GM12878 (cell line): Measurements from ENCODE around the gene EIF4EBP2. TPM values are rescaled to one million over a fixed set of nuclear protein-coding genes. Genes with fewer than 3 reads are reported as not detected.
A peak's percentile ranks its signal among the peaks of the same experiment; 100 is the strongest.

Experiments used
- ATF2 ChIP-seq: IDR thresholded peaks from 2 replicates; pipeline ENCODE4 v1.6.1; 2012; ENCODE audit warnings: low read length, inconsistent platforms
- CHD1 ChIP-seq: IDR thresholded peaks from 2 replicates; pipeline ENCODE4 v1.6.1; 2012; ENCODE audit warnings: low read depth, low read length, improper control_type of control experiment
- E2F8 ChIP-seq: fragments of 450-650 bp; IDR thresholded peaks from 2 replicates; pipeline ENCODE4 v1.6.1; 2018; ENCODE audit warnings: mild to moderate bottlenecking, low read depth, moderate library complexity; ENCODE audit not compliant: partially characterized antibody
- EP300 ChIP-seq, 2 experiments: fragments of 150-350 bp in 1 of 2; IDR thresholded peaks; 2 replicates each; pipeline ENCODE4 v1.6.1; 2011 to 2012; ENCODE audit warnings: low read depth in 2 of 2, low read length in 2 of 2, borderline replicate concordance in 1 of 2, improper control_type of control experiment in 1 of 2, inconsistent platforms in 1 of 2; ENCODE audit not compliant: control insufficient read depth in 1 of 2
- HDAC2 ChIP-seq: fragments of 200-600 bp; sonication (generic); IDR thresholded peaks from 2 replicates; pipeline ENCODE4 v1.6.1; 2017
- NKRF ChIP-seq: fragments of 450-650 bp; conservative IDR thresholded peaks from 2 replicates; pipeline ENCODE4 v1.6.1; 2017; ENCODE audit warnings: mild to moderate bottlenecking, moderate library complexity
- NRF1 ChIP-seq: conservative IDR thresholded peaks from 2 replicates; pipeline ENCODE4 v1.6.1; 2011; ENCODE audit warnings: mild to moderate bottlenecking, low read depth, low read length, improper control_type of control experiment
- SMAD1 ChIP-seq: fragments of 450-650 bp; IDR thresholded peaks from 2 replicates; pipeline ENCODE4 v1.6.1; 2018; ENCODE audit warnings: mild to moderate bottlenecking, low read depth; ENCODE audit not compliant: partially characterized antibody
- SMC3 ChIP-seq: IDR thresholded peaks from 2 replicates; pipeline ENCODE4 v1.6.1; 2011; ENCODE audit warnings: low read length, improper control_type of control experiment, borderline replicate concordance
- SREBF2 ChIP-seq: IDR thresholded peaks from 2 replicates; pipeline ENCODE4 v1.6.1; 2012; ENCODE audit warnings: mild to moderate bottlenecking, low read length
- TCF7 ChIP-seq: IDR thresholded peaks from 2 replicates; pipeline ENCODE4 v1.6.1; 2014; ENCODE audit warnings: antibody characterized with exemption, borderline replicate concordance
- ZBTB40 ChIP-seq: fragments of 450-650 bp; IDR thresholded peaks from 2 replicates; pipeline ENCODE4 v1.6.1; 2016; ENCODE audit warnings: mild to moderate bottlenecking, moderate library complexity, borderline replicate concordance
- ZNF687 ChIP-seq: fragments of 450-650 bp; IDR thresholded peaks from 2 replicates; pipeline ENCODE4 v1.6.1; 2017; ENCODE audit warnings: mild to moderate bottlenecking, moderate library complexity
- polyA plus RNA-seq, 11 experiments: library from polyadenylated mRNA; depleted of rRNA in 4 of 11; unstranded in 6 of 11; stranded (reverse) in 5 of 11; fragments of >200 nt; fragmentation: Nextera tagmentation in 4 of 11; fragmentation: Illumina TruSeq in 1 of 11; extraction: Ambion mirVana in 4 of 11; extraction: Trizol in 1 of 11; gene quantifications; 1 replicate in 1 of 11; 2 replicates in 10 of 11; pipeline versions ENCODE4 v1.2.1 to v1.2.3, GENCODE V29; 2011 to 2016; ENCODE audit warnings: inconsistent platforms in 2 of 11, missing spikeins in 2 of 11, low read depth in 1 of 11
- total RNA-seq, 4 experiments: library from RNA; depleted of rRNA in 3 of 4; stranded (reverse); fragments of >200 nt in 3 of 4; fragmentation: Illumina TruSeq in 1 of 4; extraction: Trizol in 1 of 4; gene quantifications; 2 replicates each; pipeline versions ENCODE4 v1.2.1 to v1.2.3, GENCODE V29; 2013 to 2021

EIF4EBP2 gene
- total and polyA plus RNA-seq, 10 of the 15 experiments (the other 5 are each of a cell fraction or from before 2014, with no cell fraction given) = 14.4 to 51.3 (median 28.9) TPM

GRCh38 chr10:70363971-70364771, 39.8 kb upstream of the EIF4EBP2 start (continued):
- TF ChIP-seq ZBTB40 (no peak), NRF1 (no peak), EP300 (IDR thresholded peaks at IDR 0.05; ENCODE audit: borderline replicate concordance in 1 of 2, control insufficient read depth in 1 of 2, low read depth in 2 of 2, low read length in 2 of 2) (no peak), SMAD1 (no peak), SREBF2 (no peak), TCF7 (no peak), SMC3 (peak; percentile 95), E2F8 (no peak), NKRF (no peak), HDAC2 (no peak), CHD1 (no peak), ATF2 (no peak), ZNF687 (peak; percentile 85)
